DND-41 (cell line): Measurements from ENCODE around the gene POLR2M.

Source experiments
- ATAC-seq: fragments of 200-7000 bp; cut with Tn5 transposase; 3 replicates; pipeline ENCODE4 v1.9.1; 2021; ENCODE audit warnings: low read depth; ENCODE audit not compliant: insufficient read depth
- DNase-seq: peaks from one replicate; pipeline ENCODE4 v3.0.0-alpha.2; 2020
- H2AFZ ChIP-seq: 2 replicates; pipeline ENCODE4 v1.6.0; 2012; ENCODE audit warnings: low read depth, low read length
- H3K27ac ChIP-seq: 2 replicates; pipeline ENCODE4 v1.5.1; 2012; ENCODE audit warnings: low read length, inconsistent platforms
- H3K27me3 ChIP-seq: fragments of 200-600 bp; sonication (generic); 2 replicates; pipeline ENCODE4 v1.6.0; 2012; ENCODE audit warnings: low read length, mild to moderate bottlenecking, inconsistent platforms; ENCODE audit not compliant: insufficient read depth, poor library complexity
- H3K36me3 ChIP-seq: 2 replicates; pipeline ENCODE4 v1.5.1; 2012; ENCODE audit warnings: low read length, inconsistent platforms; ENCODE audit not compliant: insufficient read depth
- H3K4me1 ChIP-seq: 2 replicates; pipeline ENCODE4 v1.5.1; 2012; ENCODE audit warnings: mild to moderate bottlenecking, low read length; ENCODE audit not compliant: insufficient read depth
- H3K4me2 ChIP-seq: 2 replicates; pipeline ENCODE4 v1.6.0; 2012; ENCODE audit warnings: mild to moderate bottlenecking, moderate library complexity, low read length, inconsistent platforms; ENCODE audit not compliant: insufficient read depth
- H3K4me3 ChIP-seq, 2 experiments: fragments of 200-600 bp in 1 of 2; shearing (Covaris generic) in 1 of 2; 2 replicates each; pipeline ENCODE4 v1.5.1; 2012 to 2016; ENCODE audit warnings: inconsistent platforms in 2 of 2, low read length in 2 of 2, mild to moderate bottlenecking in 2 of 2, low read depth in 1 of 2, moderate library complexity in 1 of 2
- H3K79me2 ChIP-seq: 2 replicates; pipeline ENCODE4 v1.6.0; 2012; ENCODE audit warnings: low read length, inconsistent platforms; ENCODE audit not compliant: insufficient read depth
- H3K9ac ChIP-seq: 2 replicates; pipeline ENCODE4 v1.6.0; 2012; ENCODE audit warnings: low read depth, mild to moderate bottlenecking, inconsistent platforms, low read length, moderate library complexity
- H3K9me3 ChIP-seq: 2 replicates; pipeline ENCODE4 v1.5.1; 2012; ENCODE audit warnings: low read length, moderate library complexity, mild to moderate bottlenecking, inconsistent platforms; ENCODE audit not compliant: insufficient read depth, severe bottlenecking
- H4K20me1 ChIP-seq: 2 replicates; pipeline ENCODE4 v1.6.0; 2012; ENCODE audit warnings: low read length; ENCODE audit not compliant: insufficient read depth
- CTCF ChIP-seq: IDR thresholded peaks from 2 replicates; pipeline ENCODE4 v1.5.1; 2012; ENCODE audit warnings: borderline replicate concordance, low read length, moderate library complexity, mild to moderate bottlenecking; ENCODE audit not compliant: poor library complexity, severe bottlenecking; ENCODE audit errors: extremely low read depth
- EZH2 ChIP-seq: IDR thresholded peaks from 3 replicates; pipeline ENCODE4 v1.6.1; 2012; ENCODE audit warnings: borderline replicate concordance, low read depth, mild to moderate bottlenecking, moderate library complexity, low read length, inconsistent platforms; ENCODE audit not compliant: severe bottlenecking

POLR2M gene

GRCh38 chr15:57720867-57721266 is 14.4 kb downstream of the POLR2M start:
- Histone ChIP-seq H3K4me3 (no peak overlapping the region), H3K27me3 (no peaks in the 10 kb centered on the region), H3K4me2 (no peak overlapping the region), H3K79me2 (no peaks in the 10 kb centered on the region; the same call in 1 of the 2 replicates), H2AFZ (no peak overlapping the region), H3K9ac (no peak overlapping the region), H3K36me3 (peaks cover 14% of the 10 kb centered on the region; the same call in 1 of the 2 replicates), H3K27ac (no peak overlapping the region), H3K4me1 (no peaks in the 10 kb centered on the region), H3K9me3 (no peaks in the 10 kb centered on the region), H4K20me1 (peaks cover 3% of the 10 kb centered on the region; the same call in 1 of the 2 replicates)
- ATAC-seq (no peak), DNase-seq (no peak)
- TF ChIP-seq EZH2 (no peak), CTCF (no peak)

- TF ChIP-seq EZH2 (no peak), CTCF (no peak)
These were observed 19.9 kb downstream of the POLR2M start for GRCh38 chr15:57726411-57726810.

GRCh38 chr15:57727031-57727430 is 20.5 kb downstream of the POLR2M start:
- no peaks in the 10 kb centered on the region for H3K79me2 ChIP-seq
- ATAC-seq (no peak), DNase-seq (no peak)
- TF ChIP-seq CTCF (no peak), EZH2 (no peak)
- no peak overlapping the region for H3K4me3 ChIP-seq
- no peaks in the 10 kb centered on the region for H3K36me3 ChIP-seq
- H2AFZ ChIP-seq: no peak overlapping the region
- no peaks in the 10 kb centered on the region for H4K20me1 ChIP-seq
- no peak overlapping the region for H3K4me2 ChIP-seq
- no peaks in the 10 kb centered on the region for H3K9me3 ChIP-seq
- no peak overlapping the region for H3K27ac ChIP-seq
- H3K9ac ChIP-seq: no peak overlapping the region
- H3K27me3 ChIP-seq: no peaks in the 10 kb centered on the region
- no peaks in the 10 kb centered on the region for H3K4me1 ChIP-seq

More at GRCh38 chr15:57726411-57726810, 19.9 kb downstream of the POLR2M start:
- DNase-seq: no peak
- no peak overlapping the region for H3K9ac ChIP-seq
- no peaks in the 10 kb centered on the region for H3K27me3 ChIP-seq
- no peaks in the 10 kb centered on the region for H3K36me3 ChIP-seq
- no peak overlapping the region for H3K4me2 ChIP-seq
- H3K4me3 ChIP-seq: no peak overlapping the region
- no peaks in the 10 kb centered on the region for H4K20me1 ChIP-seq
- no peak overlapping the region for H3K27ac ChIP-seq
- H3K9me3 ChIP-seq: no peaks in the 10 kb centered on the region
- no peaks in the 10 kb centered on the region for H3K4me1 ChIP-seq
- ATAC-seq: no peak
- H3K79me2 ChIP-seq: no peaks in the 10 kb centered on the region
- no peak overlapping the region for H2AFZ ChIP-seq

- H3K9ac ChIP-seq: no peak overlapping the region
- H3K9me3 ChIP-seq: no peaks in the 10 kb centered on the region
- H3K27me3 ChIP-seq: no peaks in the 10 kb centered on the region
- no peak overlapping the region for H3K4me2 ChIP-seq
- no peaks in the 10 kb centered on the region for H3K36me3 ChIP-seq
- TF ChIP-seq CTCF: no peak
- DNase-seq: no peak
- no peaks in the 10 kb centered on the region for H3K4me1 ChIP-seq
- H3K79me2 ChIP-seq: no peaks in the 10 kb centered on the region
- H4K20me1 ChIP-seq: no peaks in the 10 kb centered on the region
- H3K4me3 ChIP-seq: no peak overlapping the region
- ATAC-seq: no peak
- H2AFZ ChIP-seq: no peak overlapping the region
- H3K27ac ChIP-seq: no peak overlapping the region
These were observed 21.9 kb downstream of the POLR2M start for GRCh38 chr15:57728436-57728835.
